K562 (cell line): ENCODE measurements around the gene SPATA13. TPM values are rescaled to one million over a fixed set of nuclear protein-coding genes. Genes with fewer than 3 reads are reported as not detected.

Experiments used
- ATAC-seq: fragments of 200-7000 bp; cut with Tn5 transposase; 3 replicates; pipeline ENCODE4 v1.9.1; 2020; ENCODE audit warnings: moderate library complexity
- BruUV-seq: library from RNA; stranded (reverse); fragments of 400-500 nt; replicated peaks from 2 replicates; lab custom pipeline; 2021; lab: Mats Ljungman, UMichigan
- CTCF ChIA-PET: fragments of 300-600 bp; formaldehyde crosslinking; extraction: SDS; loops from one replicate; lab custom pipeline; 2021; ENCODE audit warnings: low intra/inter-chr PET ratio; lab: Yijun Ruan, JAX
- POLR2A ChIA-PET: fragments of 300-600, 350-650 bp; sonication (Branson Sonifier 250); formaldehyde crosslinking; extraction: SDS; loops from one replicate; lab custom pipeline; 2021; ENCODE audit warnings: antibody characterized with exemption, inconsistent platforms; lab: Yijun Ruan, JAX
- DNase-seq, 4 experiments: peaks; one replicate each; pipeline versions ENCODE4 v3.0.0 to v3.0.0-alpha.2; 2011 to 2018; ENCODE audit warnings: low spot score in 3 of 4, mixed read lengths in 3 of 4; ENCODE audit errors: extremely low read depth in 1 of 4
- FAIRE-seq: peaks from 2 replicates; lab custom pipeline; 2011; peaks lifted over from hg19 to GRCh38; lab: Jason Lieb, UNC
- H2AFZ ChIP-seq: 2 replicates; pipeline ENCODE4 v1.6.0; 2011; ENCODE audit warnings: low read depth, low read length, control low read depth, inconsistent platforms
- H3K27ac ChIP-seq: fragments of 200-600 bp; 3 replicates; pipeline ENCODE4 v1.8.0; 2011; ENCODE audit warnings: low read depth, mild to moderate bottlenecking, control low read depth, inconsistent platforms, low read length, moderate library complexity, mixed read lengths; ENCODE audit errors: extremely low read depth
- H3K27me3 ChIP-seq, 2 experiments: fragments of 300-600 bp in 1 of 2; 2 replicates in 1 of 2; 3 replicates in 1 of 2; pipeline versions ENCODE4 v1.6.0 to v1.8.0; 2011; ENCODE audit warnings: inconsistent platforms in 2 of 2, low read length in 2 of 2, mild to moderate bottlenecking in 1 of 2, mixed read lengths in 1 of 2, moderate library complexity in 1 of 2; ENCODE audit not compliant: control insufficient read depth in 2 of 2, insufficient read depth in 2 of 2
- H3K36me3 ChIP-seq: fragments of 300-600 bp; 3 replicates; pipeline ENCODE4 v1.8.0; 2011; ENCODE audit warnings: mild to moderate bottlenecking, low read length, inconsistent platforms; ENCODE audit not compliant: control insufficient read depth, insufficient read depth
- H3K4me1 ChIP-seq, 2 experiments: fragments of 200-600 bp in 1 of 2; replicated peaks in 1 of 2; 2 replicates in 1 of 2; 3 replicates in 1 of 2; pipeline versions ENCODE4 v1.5.1 to v1.8.0; 2011; ENCODE audit warnings: inconsistent platforms in 2 of 2, low read length in 2 of 2, mild to moderate bottlenecking in 1 of 2, mixed read lengths in 1 of 2, moderate library complexity in 1 of 2; ENCODE audit not compliant: control insufficient read depth in 2 of 2, insufficient read depth in 2 of 2
- H3K4me2 ChIP-seq: 2 replicates; pipeline ENCODE4 v1.6.1; 2011; ENCODE audit warnings: low read length, control low read depth, inconsistent platforms, mixed read lengths; ENCODE audit not compliant: insufficient read depth
- H3K4me3 ChIP-seq: fragments of 200-600 bp; sonication (generic), shearing (Covaris generic); 2 replicates; pipeline ENCODE4 v1.5.1; 2016; ENCODE audit warnings: control low read depth, inconsistent platforms
- H3K79me2 ChIP-seq: fragments of 200-600 bp; 3 replicates; pipeline ENCODE4 v1.8.0; 2011; ENCODE audit warnings: low read length, inconsistent platforms; ENCODE audit not compliant: control insufficient read depth, insufficient read depth
- H3K9ac ChIP-seq, 2 experiments: 2 replicates each; pipeline versions ENCODE4 v1.6.0 to v1.6.1; 2011; ENCODE audit warnings: low read depth in 2 of 2, low read length in 2 of 2, control low read depth in 1 of 2, inconsistent platforms in 1 of 2, mild to moderate bottlenecking in 1 of 2, mixed read lengths in 1 of 2; ENCODE audit not compliant: insufficient read depth in 1 of 2
- H3K9me1 ChIP-seq: one replicate; pipeline ENCODE4 v1.6.0; 2011; ENCODE audit warnings: inconsistent platforms, mild to moderate bottlenecking, low read length, moderate library complexity; ENCODE audit not compliant: control insufficient read depth, insufficient read depth
- H3K9me3 ChIP-seq: replicated peaks from 2 replicates; pipeline ENCODE4 v1.5.1; 2011; ENCODE audit warnings: low read depth, low read length, inconsistent platforms; ENCODE audit not compliant: control insufficient read depth, insufficient read depth
- H4K20me1 ChIP-seq: replicated peaks from 2 replicates; pipeline ENCODE4 v1.6.1; 2011; ENCODE audit warnings: low read length, inconsistent platforms, mixed read lengths; ENCODE audit not compliant: control insufficient read depth, insufficient read depth
- ATF1 ChIP-seq, 2 experiments: fragments of 450-650 bp in 1 of 2; IDR thresholded peaks; 2 replicates each; pipeline ENCODE4 v1.6.1; 2016; ENCODE audit warnings: missing compliant biosample characterization in 1 of 2, missing genetic modification characterization in 1 of 2
- CHD4 ChIP-seq: fragments of 200-600 bp; sonication (generic); IDR thresholded peaks from 3 replicates; pipeline ENCODE4 v1.6.1; 2012; ENCODE audit warnings: low read depth, mild to moderate bottlenecking, mixed read lengths, low read length, inconsistent platforms; ENCODE audit not compliant: insufficient read depth, insufficient replicate concordance, poor library complexity, severe bottlenecking
- DIDO1 ChIP-seq: fragments of 450-650 bp; IDR thresholded peaks from 2 replicates; pipeline ENCODE4 v1.6.1; 2016; ENCODE audit warnings: low read depth, missing biosample characterization, missing genetic modification characterization
- HDGF ChIP-seq: fragments of 450-650 bp; IDR thresholded peaks from 2 replicates; pipeline ENCODE4 v1.6.1; 2016
- IRF2 ChIP-seq: sonication (generic); formaldehyde crosslinking; IDR thresholded peaks from 2 replicates; pipeline ENCODE4 v1.8.1; 2022; ENCODE audit warnings: mild to moderate bottlenecking, missing genetic modification reagents
- LCOR ChIP-seq: sonication (generic); formaldehyde crosslinking; IDR thresholded peaks from 2 replicates; pipeline ENCODE4 v1.8.0; 2022; ENCODE audit warnings: mild to moderate bottlenecking, missing genetic modification reagents
- NCOA4 ChIP-seq: fragments of 450-650 bp; IDR thresholded peaks from 2 replicates; pipeline ENCODE4 v1.6.1; 2018; ENCODE audit warnings: mild to moderate bottlenecking; ENCODE audit not compliant: partially characterized antibody
- NFRKB ChIP-seq: fragments of 450-650 bp; IDR thresholded peaks from 2 replicates; pipeline ENCODE4 v1.6.1; 2016; ENCODE audit warnings: low read depth
- PCBP2 ChIP-seq: fragments of 200-400 bp; formaldehyde crosslinking; IDR thresholded peaks from 2 replicates; pipeline ENCODE4 v1.6.1; 2018; ENCODE audit warnings: low read length, low read depth, mild to moderate bottlenecking, moderate library complexity; ENCODE audit not compliant: poor library complexity, severe bottlenecking
- RBFOX2 ChIP-seq: fragments of 200-400 bp; formaldehyde crosslinking; IDR thresholded peaks from 2 replicates; pipeline ENCODE4 v1.6.1; 2017; ENCODE audit warnings: low read depth, mild to moderate bottlenecking, low read length, moderate library complexity
- SPI1 ChIP-seq: IDR thresholded peaks from 2 replicates; pipeline ENCODE4 v1.6.1; 2011; ENCODE audit warnings: low read depth, low read length, control low read depth, borderline replicate concordance
- SREBF2 ChIP-seq: sonication (generic); formaldehyde crosslinking; IDR thresholded peaks from 2 replicates; pipeline ENCODE4 v1.4.0; 2020; ENCODE audit warnings: mild to moderate bottlenecking, missing genetic modification reagents
- TEAD1 ChIP-seq, 2 experiments: fragments of 450-650 bp in 1 of 2; sonication (generic) in 1 of 2; formaldehyde crosslinking; IDR thresholded peaks; 2 replicates each; pipeline versions ENCODE4 v1.4.0 to v1.8.0; 2020 to 2022; ENCODE audit warnings: mild to moderate bottlenecking in 2 of 2, missing genetic modification reagents in 1 of 2
- TEAD2 ChIP-seq: fragments of 450-650 bp; IDR thresholded peaks from 2 replicates; pipeline ENCODE4 v1.6.1; 2016; ENCODE audit warnings: missing genetic modification characterization, control low read depth, missing compliant biosample characterization
- TEAD4 ChIP-seq, 2 experiments: sonication (generic) in 1 of 2; formaldehyde crosslinking in 1 of 2; IDR thresholded peaks; 2 replicates each; pipeline versions ENCODE4 v1.6.1 to v1.8.0; 2012 to 2022; ENCODE audit warnings: borderline replicate concordance in 1 of 2, inconsistent platforms in 1 of 2, low read length in 1 of 2, mild to moderate bottlenecking in 1 of 2, missing genetic modification reagents in 1 of 2
- TRIM24 ChIP-seq, 2 experiments: fragments of 450-650 bp; IDR thresholded peaks; 2 replicates each; pipeline ENCODE4 v1.6.1; 2016
- ZNF133 ChIP-seq: fragments of 250-450 bp; sonication (Bioruptor Pico); IDR thresholded peaks from 2 replicates; pipeline ENCODE4 v1.4.0; 2020; ENCODE audit warnings: mild to moderate bottlenecking
- ZNF589 ChIP-seq: fragments of 200-800 bp; sonication (Bioruptor generic); IDR thresholded peaks from 2 replicates; pipeline ENCODE4 v1.6.1; 2016; ENCODE audit warnings: low read depth, missing genetic modification characterization, missing compliant biosample characterization
- ZNF830 ChIP-seq: fragments of 250-450 bp; sonication (Bioruptor Pico); IDR thresholded peaks from 2 replicates; pipeline ENCODE4 v1.5.0; 2021; ENCODE audit warnings: mild to moderate bottlenecking
- WGBS: fragments of 100-300 bp; shearing (Covaris generic); methylation state at CpG from one replicate; pipeline ENCODE4 v1.1.6; 2016; ENCODE audit warnings: low coverage, mixed read lengths; ENCODE audit not compliant: insufficient coverage; ENCODE audit errors: missing lambda C conversion rate; 5-methylcytosine and 5-hydroxymethylcytosine counted together
- in situ Hi-C: fragments of 300-500 bp; cut with MboI; formaldehyde crosslinking; loops from 4 replicates; pipeline ENCODE4 v1.15.0; 2018; ENCODE audit warnings: inconsistent platforms, mixed read lengths
- intact Hi-C: fragments of 100-400 bp; cut with micrococcal nuclease; formaldehyde crosslinking; loops from 2 replicates; pipeline ENCODE4 v1.14.2; 2022
- polyA plus RNA-seq, 8 experiments: library from polyadenylated mRNA; depleted of rRNA in 4 of 8; stranded (reverse) in 5 of 8; unstranded in 3 of 8; fragments of >200 nt; fragmentation: Nextera tagmentation in 2 of 8; fragmentation: Illumina TruSeq in 1 of 8; extraction: Ambion mirVana in 2 of 8; extraction: Trizol in 1 of 8; gene quantifications; 2 replicates each; pipeline versions ENCODE4 v1.2.1 to v1.2.3, GENCODE V29; 2011 to 2014; ENCODE audit warnings: inconsistent platforms in 1 of 8, missing spikeins in 1 of 8
- total RNA-seq, 7 experiments: library from RNA; depleted of rRNA in 6 of 7; stranded (reverse); fragments of >200 nt in 6 of 7; fragmentation: Illumina TruSeq in 2 of 7; extraction: Trizol in 2 of 7; gene quantifications; 2 replicates each; pipeline versions ENCODE4 v1.2.1 to v1.2.3, GENCODE V29; 2011 to 2021; ENCODE audit warnings: low replicate concordance in 1 of 7
- TF ChIP-seq, protein P1 (sequence below): fragments of 250-450 bp; sonication (Bioruptor Pico); IDR thresholded peaks from 2 replicates; pipeline ENCODE4 v1.5.0; 2022; ENCODE audit warnings: mild to moderate bottlenecking
- TF ChIP-seq, protein P2 (sequence below): fragments of 450-650 bp; formaldehyde crosslinking; IDR thresholded peaks from 2 replicates; pipeline ENCODE4 v1.4.0; 2022; ENCODE audit warnings: missing genetic modification characterization

SPATA13 gene
- total and polyA plus RNA-seq, 9 of the 15 experiments (the other 6 are each of a cell fraction or from before 2014, with no cell fraction given) = 0.08 to 0.99 (median 0.21) TPM; not detected in 2

DNA sequence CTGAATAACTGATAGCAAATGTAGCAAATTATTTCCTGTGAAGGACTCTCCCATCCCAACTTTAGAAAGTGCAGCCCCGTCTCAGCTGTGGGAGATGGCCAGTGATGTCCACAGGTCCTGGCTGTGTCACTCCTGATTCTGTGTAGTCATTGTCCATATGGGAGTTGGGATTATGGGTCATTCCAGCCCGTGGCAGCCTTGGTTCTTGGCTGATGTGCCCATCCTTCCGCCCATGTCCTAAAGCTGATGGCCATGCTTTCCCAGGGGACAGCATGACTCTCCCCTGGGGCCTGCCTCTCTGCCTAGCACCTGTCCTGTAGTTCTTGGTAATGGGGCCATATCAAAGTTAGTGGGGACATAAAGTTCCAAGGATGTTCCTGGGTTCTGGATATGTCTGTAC is 104.9 kb downstream of the SPATA13 start (continued):
- TF ChIP-seq RBFOX2 (no peak), LCOR (CRISPR knock-in tag) (no peak), NCOA4 (no peak), CHD4 (no peak), PCBP2 (no peak), TRIM24 (IDR thresholded peaks at IDR 0.05) (no peak), SPI1 (no peak)

GRCh38 chr13:24267274-24267673 is 106.8 kb downstream of the SPATA13 start:
- no peaks in the 10 kb centered on the region for H3K9me1 ChIP-seq
- no peak overlapping the region for H3K4me3 ChIP-seq
- no peaks in the 10 kb centered on the region for H3K36me3 ChIP-seq
- CTCF ChIA-PET = no interaction called here
- H3K4me2 ChIP-seq = no peak overlapping the region
- BruUV-seq = no TSS peak
- no peak overlapping the region for H3K9ac ChIP-seq
- H3K27me3 ChIP-seq = peaks cover 2 to 9% of the 10 kb centered on the region in 2 experiments; a peak in 4 of 5 replicates
- no peak overlapping the region for H2AFZ ChIP-seq
- H4K20me1 ChIP-seq = no peaks in the 10 kb centered on the region
- no peak overlapping the region for H3K27ac ChIP-seq
- no peaks in the 10 kb centered on the region for H3K9me3 ChIP-seq
- FAIRE-seq (no peak), ATAC-seq (no peak), DNase-seq (no peak)
- in situ Hi-C loops = no loop called here
- no peaks in the 10 kb centered on the region for H3K79me2 ChIP-seq
- 0% methylated on average over 1 of the region's 3 CpGs for WGBS
- intact Hi-C loops = no loop called here
- no peaks in the 10 kb centered on the region for H3K4me1 ChIP-seq
- POLR2A ChIA-PET = no interaction called here
- no peak for TF ChIP-seq ATF1 (CRISPR knock-in tag; IDR thresholded peaks at IDR 0.05)
- no peak for TF ChIP-seq ATF1 (tag; IDR thresholded peaks at IDR 0.05)
- TF ChIP-seq HDGF = no peak
- TF ChIP-seq NFRKB = no peak
- TF ChIP-seq DIDO1 (tag) = no peak
- no peak for TF ChIP-seq TEAD4 (IDR thresholded peaks at IDR 0.05; ENCODE audit: low read length)
- no peak for TF ChIP-seq TEAD4 (CRISPR knock-in tag; IDR thresholded peaks at IDR 0.05; ENCODE audit: borderline replicate concordance)
- TF ChIP-seq TEAD2 = no peak
- TF ChIP-seq, protein P1, sequence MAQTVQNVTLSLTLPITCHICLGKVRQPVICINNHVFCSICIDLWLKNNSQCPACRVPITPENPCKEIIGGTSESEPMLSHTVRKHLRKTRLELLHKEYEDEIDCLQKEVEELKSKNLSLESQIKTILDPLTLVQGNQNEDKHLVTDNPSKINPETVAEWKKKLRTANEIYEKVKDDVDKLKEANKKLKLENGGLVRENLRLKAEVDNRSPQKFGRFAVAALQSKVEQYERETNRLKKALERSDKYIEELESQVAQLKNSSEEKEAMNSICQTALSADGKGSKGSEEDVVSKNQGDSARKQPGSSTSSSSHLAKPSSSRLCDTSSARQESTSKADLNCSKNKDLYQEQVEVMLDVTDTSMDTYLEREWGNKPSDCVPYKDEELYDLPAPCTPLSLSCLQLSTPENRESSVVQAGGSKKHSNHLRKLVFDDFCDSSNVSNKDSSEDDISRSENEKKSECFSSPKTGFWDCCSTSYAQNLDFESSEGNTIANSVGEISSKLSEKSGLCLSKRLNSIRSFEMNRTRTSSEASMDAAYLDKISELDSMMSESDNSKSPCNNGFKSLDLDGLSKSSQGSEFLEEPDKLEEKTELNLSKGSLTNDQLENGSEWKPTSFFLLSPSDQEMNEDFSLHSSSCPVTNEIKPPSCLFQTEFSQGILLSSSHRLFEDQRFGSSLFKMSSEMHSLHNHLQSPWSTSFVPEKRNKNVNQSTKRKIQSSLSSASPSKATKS = no peak
- no peak for TF ChIP-seq IRF2 (CRISPR knock-in tag)
- no peak for TF ChIP-seq ZNF589
- TF ChIP-seq ZNF133 (CRISPR knock-in tag) = no peak
- TF ChIP-seq, protein P2, sequence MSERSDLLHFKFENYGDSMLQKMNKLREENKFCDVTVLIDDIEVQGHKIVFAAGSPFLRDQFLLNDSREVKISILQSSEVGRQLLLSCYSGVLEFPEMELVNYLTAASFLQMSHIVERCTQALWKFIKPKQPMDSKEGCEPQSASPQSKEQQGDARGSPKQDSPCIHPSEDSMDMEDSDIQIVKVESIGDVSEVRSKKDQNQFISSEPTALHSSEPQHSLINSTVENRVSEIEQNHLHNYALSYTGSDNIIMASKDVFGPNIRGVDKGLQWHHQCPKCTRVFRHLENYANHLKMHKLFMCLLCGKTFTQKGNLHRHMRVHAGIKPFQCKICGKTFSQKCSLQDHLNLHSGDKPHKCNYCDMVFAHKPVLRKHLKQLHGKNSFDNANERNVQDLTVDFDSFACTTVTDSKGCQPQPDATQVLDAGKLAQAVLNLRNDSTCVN (CRISPR knock-in tag) = no peak
- no peak for TF ChIP-seq SREBF2 (CRISPR knock-in tag)
- TF ChIP-seq ZNF830 (CRISPR knock-in tag) = no peak
- no peak for TF ChIP-seq TEAD1 (CRISPR knock-in tag; IDR thresholded peaks at IDR 0.05)
- no peak for TF ChIP-seq RBFOX2
